Smooth muscle cell (in vitro differentiated cells): ENCODE results near the gene TTC22. TPM values are rescaled to one million over a fixed set of nuclear protein-coding genes. Genes with fewer than 3 reads are reported as not detected.

Source experiments
- DNase-seq: peaks from one replicate; lab custom pipeline; 2025; ENCODE audit not compliant: unreplicated experiment; lab: John Stamatoyannopoulos, UW
- H2AFZ ChIP-seq: fragments of 200-600 bp; sonication (generic); 2 replicates; pipeline ENCODE4 v1.6.0; 2016; ENCODE audit warnings: antibody characterized with exemption, low read depth, mild to moderate bottlenecking
- H3F3A ChIP-seq: fragments of 200-600 bp; sonication (generic); 2 replicates; pipeline ENCODE4 v1.6.0; 2017; ENCODE audit warnings: antibody characterized with exemption, low read depth
- H3K27ac ChIP-seq: fragments of 200-600 bp; sonication (generic); 2 replicates; pipeline ENCODE4 v1.5.1; 2016; ENCODE audit warnings: low read depth, mild to moderate bottlenecking
- H3K27me3 ChIP-seq: fragments of 200-600 bp; sonication (generic); 2 replicates; pipeline ENCODE4 v1.6.1; 2016; ENCODE audit warnings: low read depth, mild to moderate bottlenecking
- H3K36me3 ChIP-seq: fragments of 200-600 bp; sonication (generic); 2 replicates; pipeline ENCODE4 v1.5.1; 2016; ENCODE audit warnings: low read depth
- H3K4me1 ChIP-seq: fragments of 200-600 bp; sonication (generic); 2 replicates; pipeline ENCODE4 v1.5.1; 2016; ENCODE audit warnings: low read depth
- H3K4me2 ChIP-seq: fragments of 200-600 bp; sonication (generic); 2 replicates; pipeline ENCODE4 v1.6.0; 2016; ENCODE audit warnings: mild to moderate bottlenecking
- H3K4me3 ChIP-seq: fragments of 200-600 bp; sonication (generic); 2 replicates; pipeline ENCODE4 v1.5.1; 2016; ENCODE audit warnings: mild to moderate bottlenecking
- H3K79me2 ChIP-seq: fragments of 200-600 bp; sonication (generic); 2 replicates; pipeline ENCODE4 v1.6.0; 2016; ENCODE audit warnings: low read depth, mild to moderate bottlenecking
- H3K9ac ChIP-seq: fragments of 200-600 bp; sonication (generic); 2 replicates; pipeline ENCODE4 v1.6.0; 2016; ENCODE audit warnings: low read depth
- H3K9me3 ChIP-seq: fragments of 200-600 bp; sonication (generic); replicated peaks from 2 replicates; pipeline ENCODE4 v1.5.1; 2016; ENCODE audit warnings: low read depth
- H4K20me1 ChIP-seq: fragments of 200-600 bp; sonication (generic); 2 replicates; pipeline ENCODE4 v1.6.0; 2016; ENCODE audit warnings: low read depth
- CTCF ChIP-seq: fragments of 200-600 bp; sonication (generic); IDR thresholded peaks from 2 replicates; pipeline ENCODE4 v1.5.1; 2017; ENCODE audit warnings: borderline replicate concordance, mild to moderate bottlenecking, antibody characterized with exemption; ENCODE audit not compliant: insufficient read depth, poor library complexity, severe bottlenecking
- WGBS: methylation state at CpG from one replicate; pipeline ENCODE4 v1.1.7; 2016; ENCODE audit warnings: low lambda C conversion rate; 5-methylcytosine and 5-hydroxymethylcytosine counted together
- polyA plus RNA-seq: library from polyadenylated mRNA; unstranded; fragments of >200 nt; fragmentation: Nextera tagmentation; extraction: Ambion mirVana; gene quantifications from 2 replicates; pipeline ENCODE4 v1.2.1, GENCODE V29; 2016
- total RNA-seq: library from RNA; depleted of rRNA; stranded (reverse); fragments of >200 nt; gene quantifications from 2 replicates; pipeline ENCODE4 v1.2.3, GENCODE V29; 2014

TTC22 gene
- total and polyA plus RNA-seq, 2 experiments from 2014 or later: 0.50 to 1.3 TPM

GRCh38 chr1:54842963-54843362 is 41.8 kb upstream of the TTC22 start:
- H3K4me3 ChIP-seq: no peak overlapping the region
- no peaks in the 10 kb centered on the region for H3F3A ChIP-seq
- H3K9me3 ChIP-seq: no peaks in the 10 kb centered on the region
- no peaks in the 10 kb centered on the region for H3K36me3 ChIP-seq
- DNase-seq: no peak
- H3K4me2 ChIP-seq: no peak overlapping the region
- no peak overlapping the region for H3K9ac ChIP-seq
- H4K20me1 ChIP-seq: no peaks in the 10 kb centered on the region
- no peaks in the 10 kb centered on the region for H3K4me1 ChIP-seq
- no peak overlapping the region for H2AFZ ChIP-seq
- WGBS: 92% methylated on average over 9 of the region's 9 CpGs
- no peak for TF ChIP-seq CTCF
- H3K79me2 ChIP-seq: no peaks in the 10 kb centered on the region
- no peaks in the 10 kb centered on the region for H3K27me3 ChIP-seq
- H3K27ac ChIP-seq: no peak overlapping the region

DNA sequence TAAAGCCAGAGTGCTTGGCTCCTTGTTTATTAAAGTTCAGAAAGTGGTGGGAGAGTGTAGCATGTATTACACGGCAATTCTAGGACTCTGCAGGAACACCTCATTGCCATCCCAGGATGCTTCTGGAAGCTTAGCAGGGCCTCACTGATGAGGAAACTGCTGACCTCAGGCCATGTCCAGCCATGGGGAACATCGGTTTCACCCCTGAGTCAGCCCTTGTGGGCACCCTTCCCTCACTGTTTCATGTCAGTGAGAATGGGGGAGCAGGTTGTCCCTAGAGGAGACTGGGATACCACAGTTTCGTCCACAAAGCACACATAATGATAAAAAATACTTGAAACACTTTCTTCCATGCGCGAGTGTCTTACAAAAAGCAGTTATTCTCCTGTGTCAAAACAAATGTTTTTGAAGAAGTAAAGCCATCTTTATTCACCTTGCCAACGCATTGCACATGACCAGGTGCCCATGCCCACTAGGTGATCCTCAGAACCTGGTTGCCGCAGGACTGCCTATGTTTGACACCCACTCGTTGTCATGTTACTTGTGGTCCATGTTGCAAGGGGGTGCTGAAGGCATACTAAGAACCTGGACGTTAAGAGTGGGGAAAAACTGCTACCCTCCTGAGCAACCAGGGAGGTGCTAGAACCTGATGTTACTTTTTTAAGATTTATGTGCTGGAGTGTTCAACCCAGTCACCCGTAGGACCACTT is 41.2 kb upstream of the TTC22 start:
- no peak for DNase-seq
- no peaks in the 10 kb centered on the region for H3K4me1 ChIP-seq
- no peaks in the 10 kb centered on the region for H4K20me1 ChIP-seq
- 94% methylated on average over 10 of the region's 10 CpGs for WGBS
- H3K4me2 ChIP-seq: no peak overlapping the region
- H3K4me3 ChIP-seq: no peak overlapping the region
- no peak overlapping the region for H3K9ac ChIP-seq
- no peaks in the 10 kb centered on the region for H3K9me3 ChIP-seq
- H3K27me3 ChIP-seq: no peaks in the 10 kb centered on the region
- no peak overlapping the region for H2AFZ ChIP-seq
- no peaks in the 10 kb centered on the region for H3F3A ChIP-seq
- H3K36me3 ChIP-seq: no peaks in the 10 kb centered on the region
- H3K79me2 ChIP-seq: no peaks in the 10 kb centered on the region
- H3K27ac ChIP-seq: no peak overlapping the region
- no peak for TF ChIP-seq CTCF

GRCh38 chr1:54839824-54840223 is 38.7 kb upstream of the TTC22 start:
- no peaks in the 10 kb centered on the region for H4K20me1 ChIP-seq
- 97% methylated on average over 2 of the region's 2 CpGs for WGBS
- H3K9me3 ChIP-seq: no peaks in the 10 kb centered on the region
- H3K79me2 ChIP-seq: no peaks in the 10 kb centered on the region
- no peak overlapping the region for H3K4me3 ChIP-seq
- no peaks in the 10 kb centered on the region for H3F3A ChIP-seq
- H3K27ac ChIP-seq: no peak overlapping the region
- H3K4me2 ChIP-seq: no peak overlapping the region
- peaks cover 4% of the 10 kb centered on the region for H3K27me3 ChIP-seq
- TF ChIP-seq CTCF: no peak
- DNase-seq: no peak
- no peak overlapping the region for H3K9ac ChIP-seq
- H2AFZ ChIP-seq: no peak overlapping the region
- H3K36me3 ChIP-seq: no peaks in the 10 kb centered on the region
- H3K4me1 ChIP-seq: no peaks in the 10 kb centered on the region
